ENCODE results near the gene GMPR2.
"Not testable (repeated sequence)": the region's sequence is repeated elsewhere in the genome, so short reads cannot be mapped to it uniquely, and the experiment has no call there.

Gene GMPR2

GRCh38 chr14:24203249-24203886, 29.4 kb upstream of the GMPR2 start:
- DNase-seq = not testable (repeated sequence)

GRCh38 chr14:24204163-24205146, 28.3 kb upstream of the GMPR2 start:
- DNase-seq = no peak

- DNase-seq = no peak
Observed at GRCh38 chr14:24206260-24207103, 26.2 kb upstream of the GMPR2 start.

GRCh38 chr14:24207104-24207551, 25.6 kb upstream of the GMPR2 start:
- DNase-seq = no peak

- no peak for DNase-seq
Observed at GRCh38 chr14:24207625-24208024, 25.1 kb upstream of the GMPR2 start.

GRCh38 chr14:24211311-24211710, 21.4 kb upstream of the GMPR2 start:
- DNase-seq = no peak

- DNase-seq = peak; percentile 95
Observed at GRCh38 chr14:24212924-24213865, 19.5 kb upstream of the GMPR2 start, which contains the start of gene CHMP4A. Gene CHMP4A (minus strand): TSS chr14:24213488. CDS start chr14:24213439, 49 bp downstream.

- DNase-seq = no peak
Observed at GRCh38 chr14:24213866-24214662, 18.7 kb upstream of the GMPR2 start.

- peak; percentile 64 for DNase-seq
Observed at GRCh38 chr14:24215495-24216344, 17.0 kb upstream of the GMPR2 start, which contains the start of gene MDP1. Gene MDP1 (minus strand): TSS chr14:24216066. CDS start chr14:24215955, 111 bp downstream.

- DNase-seq = no peak
Observed at GRCh38 chr14:24216345-24216699, 16.4 kb upstream of the GMPR2 start.

- DNase-seq = not testable (repeated sequence)
Observed at GRCh38 chr14:24216876-24217275, 15.9 kb upstream of the GMPR2 start.

GRCh38 chr14:24219080-24219479, 13.6 kb upstream of the GMPR2 start:
- no peak for DNase-seq

GRCh38 chr14:24219521-24219920, 13.2 kb upstream of the GMPR2 start:
- no peak for DNase-seq

GRCh38 chr14:24222987-24223386, 9.7 kb upstream of the GMPR2 start:
- DNase-seq = not testable (repeated sequence)

GRCh38 chr14:24224618-24225071, 8.1 kb upstream of the GMPR2 start:
- DNase-seq = no peak

GRCh38 chr14:24226473-24226872, 6.3 kb upstream of the GMPR2 start:
- no peak for DNase-seq

- no peak for DNase-seq
Observed at GRCh38 chr14:24228902-24229301, 3.8 kb upstream of the GMPR2 start.

- DNase-seq = no peak
Observed at GRCh38 chr14:24231263-24232120, 1.2 kb upstream of the GMPR2 start.
